K562 (cell line): ENCODE measurements around the gene MEDAG. TPM values are rescaled to one million over a fixed set of nuclear protein-coding genes. Genes with fewer than 3 reads are reported as not detected.

Experiments used
- ATAC-seq: fragments of 200-7000 bp; cut with Tn5 transposase; 3 replicates; pipeline ENCODE4 v1.9.1; 2020; ENCODE audit warnings: moderate library complexity
- BruUV-seq: library from RNA; stranded (reverse); fragments of 400-500 nt; replicated peaks from 2 replicates; lab custom pipeline; 2021; lab: Mats Ljungman, UMichigan
- CTCF ChIA-PET: fragments of 300-600 bp; formaldehyde crosslinking; extraction: SDS; loops from one replicate; lab custom pipeline; 2021; ENCODE audit warnings: low intra/inter-chr PET ratio; lab: Yijun Ruan, JAX
- POLR2A ChIA-PET: fragments of 300-600, 350-650 bp; sonication (Branson Sonifier 250); formaldehyde crosslinking; extraction: SDS; loops from one replicate; lab custom pipeline; 2021; ENCODE audit warnings: antibody characterized with exemption, inconsistent platforms; lab: Yijun Ruan, JAX
- DNase-seq, 4 experiments: peaks; one replicate each; pipeline versions ENCODE4 v3.0.0 to v3.0.0-alpha.2; 2011 to 2018; ENCODE audit warnings: low spot score in 3 of 4, mixed read lengths in 3 of 4; ENCODE audit errors: extremely low read depth in 1 of 4
- FAIRE-seq: peaks from 2 replicates; lab custom pipeline; 2011; peaks lifted over from hg19 to GRCh38; lab: Jason Lieb, UNC
- H2AFZ ChIP-seq: 2 replicates; pipeline ENCODE4 v1.6.0; 2011; ENCODE audit warnings: low read depth, low read length, control low read depth, inconsistent platforms
- H3K27ac ChIP-seq: fragments of 200-600 bp; 3 replicates; pipeline ENCODE4 v1.8.0; 2011; ENCODE audit warnings: low read depth, mild to moderate bottlenecking, control low read depth, inconsistent platforms, low read length, moderate library complexity, mixed read lengths; ENCODE audit errors: extremely low read depth
- H3K27me3 ChIP-seq, 2 experiments: fragments of 300-600 bp in 1 of 2; 2 replicates in 1 of 2; 3 replicates in 1 of 2; pipeline versions ENCODE4 v1.6.0 to v1.8.0; 2011; ENCODE audit warnings: inconsistent platforms in 2 of 2, low read length in 2 of 2, mild to moderate bottlenecking in 1 of 2, mixed read lengths in 1 of 2, moderate library complexity in 1 of 2; ENCODE audit not compliant: control insufficient read depth in 2 of 2, insufficient read depth in 2 of 2
- H3K36me3 ChIP-seq: fragments of 300-600 bp; 3 replicates; pipeline ENCODE4 v1.8.0; 2011; ENCODE audit warnings: mild to moderate bottlenecking, low read length, inconsistent platforms; ENCODE audit not compliant: control insufficient read depth, insufficient read depth
- H3K4me1 ChIP-seq, 2 experiments: fragments of 200-600 bp in 1 of 2; replicated peaks in 1 of 2; 2 replicates in 1 of 2; 3 replicates in 1 of 2; pipeline versions ENCODE4 v1.5.1 to v1.8.0; 2011; ENCODE audit warnings: inconsistent platforms in 2 of 2, low read length in 2 of 2, mild to moderate bottlenecking in 1 of 2, mixed read lengths in 1 of 2, moderate library complexity in 1 of 2; ENCODE audit not compliant: control insufficient read depth in 2 of 2, insufficient read depth in 2 of 2
- H3K4me2 ChIP-seq: 2 replicates; pipeline ENCODE4 v1.6.1; 2011; ENCODE audit warnings: low read length, control low read depth, inconsistent platforms, mixed read lengths; ENCODE audit not compliant: insufficient read depth
- H3K4me3 ChIP-seq: fragments of 200-600 bp; sonication (generic), shearing (Covaris generic); 2 replicates; pipeline ENCODE4 v1.5.1; 2016; ENCODE audit warnings: control low read depth, inconsistent platforms
- H3K79me2 ChIP-seq: fragments of 200-600 bp; 3 replicates; pipeline ENCODE4 v1.8.0; 2011; ENCODE audit warnings: low read length, inconsistent platforms; ENCODE audit not compliant: control insufficient read depth, insufficient read depth
- H3K9ac ChIP-seq, 2 experiments: 2 replicates each; pipeline versions ENCODE4 v1.6.0 to v1.6.1; 2011; ENCODE audit warnings: low read depth in 2 of 2, low read length in 2 of 2, control low read depth in 1 of 2, inconsistent platforms in 1 of 2, mild to moderate bottlenecking in 1 of 2, mixed read lengths in 1 of 2; ENCODE audit not compliant: insufficient read depth in 1 of 2
- H3K9me1 ChIP-seq: one replicate; pipeline ENCODE4 v1.6.0; 2011; ENCODE audit warnings: inconsistent platforms, mild to moderate bottlenecking, low read length, moderate library complexity; ENCODE audit not compliant: control insufficient read depth, insufficient read depth
- H3K9me3 ChIP-seq: replicated peaks from 2 replicates; pipeline ENCODE4 v1.5.1; 2011; ENCODE audit warnings: low read depth, low read length, inconsistent platforms; ENCODE audit not compliant: control insufficient read depth, insufficient read depth
- H4K20me1 ChIP-seq: replicated peaks from 2 replicates; pipeline ENCODE4 v1.6.1; 2011; ENCODE audit warnings: low read length, inconsistent platforms, mixed read lengths; ENCODE audit not compliant: control insufficient read depth, insufficient read depth
- CBX1 ChIP-seq: sonication (generic); IDR thresholded peaks from 2 replicates; pipeline ENCODE4 v1.6.1; 2016; ENCODE audit warnings: antibody characterized with exemption, low read depth, mild to moderate bottlenecking
- HBP1 ChIP-seq: fragments of 450-650 bp; formaldehyde crosslinking; IDR thresholded peaks from 2 replicates; pipeline ENCODE4 v1.4.0; 2022; ENCODE audit warnings: missing genetic modification characterization
- HCFC1 ChIP-seq: IDR thresholded peaks from 2 replicates; pipeline ENCODE4 v1.6.1; 2012; ENCODE audit warnings: low read depth, low read length, improper control_type of control experiment
- ILK ChIP-seq: fragments of 450-650 bp; IDR thresholded peaks from 2 replicates; pipeline ENCODE4 v1.6.1; 2016; ENCODE audit warnings: missing genetic modification characterization, low read depth, mild to moderate bottlenecking, missing compliant biosample characterization, moderate library complexity, borderline replicate concordance
- MEF2A ChIP-seq: IDR thresholded peaks from 2 replicates; pipeline ENCODE4 v1.6.1; 2011; ENCODE audit warnings: low read depth, mild to moderate bottlenecking, low read length, moderate library complexity; ENCODE audit not compliant: control insufficient read depth
- MIER1 ChIP-seq: fragments of 450-650 bp; IDR thresholded peaks from 2 replicates; pipeline ENCODE4 v1.6.1; 2016; ENCODE audit warnings: antibody characterized with exemption, mild to moderate bottlenecking, low read depth
- PRPF4 ChIP-seq: fragments of 200-400 bp; formaldehyde crosslinking; IDR thresholded peaks from one replicate; pipeline ENCODE4 v1.6.1; 2017; ENCODE audit warnings: low read length, low read depth, mild to moderate bottlenecking; ENCODE audit not compliant: insufficient read depth, poor library complexity, severe bottlenecking
- RCOR1 ChIP-seq, 2 experiments: IDR thresholded peaks; 2 replicates each; pipeline ENCODE4 v1.6.1; 2012; ENCODE audit warnings: low read depth in 2 of 2, low read length in 2 of 2, borderline replicate concordance in 1 of 2, improper control_type of control experiment in 1 of 2
- ZNF280B ChIP-seq: fragments of 250-450 bp; sonication (Bioruptor Pico); IDR thresholded peaks from 2 replicates; pipeline ENCODE4 v1.5.1; 2021; ENCODE audit warnings: mild to moderate bottlenecking
- WGBS: fragments of 100-300 bp; shearing (Covaris generic); methylation state at CpG from one replicate; pipeline ENCODE4 v1.1.6; 2016; ENCODE audit warnings: low coverage, mixed read lengths; ENCODE audit not compliant: insufficient coverage; ENCODE audit errors: missing lambda C conversion rate; 5-methylcytosine and 5-hydroxymethylcytosine counted together
- in situ Hi-C: fragments of 300-500 bp; cut with MboI; formaldehyde crosslinking; loops from 4 replicates; pipeline ENCODE4 v1.15.0; 2018; ENCODE audit warnings: inconsistent platforms, mixed read lengths
- intact Hi-C: fragments of 100-400 bp; cut with micrococcal nuclease; formaldehyde crosslinking; loops from 2 replicates; pipeline ENCODE4 v1.14.2; 2022
- polyA plus RNA-seq, 8 experiments: library from polyadenylated mRNA; depleted of rRNA in 4 of 8; stranded (reverse) in 5 of 8; unstranded in 3 of 8; fragments of >200 nt; fragmentation: Nextera tagmentation in 2 of 8; fragmentation: Illumina TruSeq in 1 of 8; extraction: Ambion mirVana in 2 of 8; extraction: Trizol in 1 of 8; gene quantifications; 2 replicates each; pipeline versions ENCODE4 v1.2.1 to v1.2.3, GENCODE V29; 2011 to 2014; ENCODE audit warnings: inconsistent platforms in 1 of 8, missing spikeins in 1 of 8
- total RNA-seq, 7 experiments: library from RNA; depleted of rRNA in 6 of 7; stranded (reverse); fragments of >200 nt in 6 of 7; fragmentation: Illumina TruSeq in 2 of 7; extraction: Trizol in 2 of 7; gene quantifications; 2 replicates each; pipeline versions ENCODE4 v1.2.1 to v1.2.3, GENCODE V29; 2011 to 2021; ENCODE audit warnings: low replicate concordance in 1 of 7
- TF ChIP-seq, protein P1 (sequence below): sonication (generic); formaldehyde crosslinking; IDR thresholded peaks from 2 replicates; pipeline ENCODE4 v1.8.0; 2022; ENCODE audit warnings: mild to moderate bottlenecking, missing genetic modification reagents, borderline replicate concordance
- TF ChIP-seq, protein P2 (sequence below): sonication (generic); formaldehyde crosslinking; IDR thresholded peaks from 2 replicates; pipeline ENCODE4 v1.8.1; 2023; ENCODE audit warnings: mild to moderate bottlenecking, missing genetic modification reagents

Gene MEDAG
- total and polyA plus RNA-seq, 9 of the 15 experiments (the other 6 are each of a cell fraction or from before 2014, with no cell fraction given) = not detected

DNA sequence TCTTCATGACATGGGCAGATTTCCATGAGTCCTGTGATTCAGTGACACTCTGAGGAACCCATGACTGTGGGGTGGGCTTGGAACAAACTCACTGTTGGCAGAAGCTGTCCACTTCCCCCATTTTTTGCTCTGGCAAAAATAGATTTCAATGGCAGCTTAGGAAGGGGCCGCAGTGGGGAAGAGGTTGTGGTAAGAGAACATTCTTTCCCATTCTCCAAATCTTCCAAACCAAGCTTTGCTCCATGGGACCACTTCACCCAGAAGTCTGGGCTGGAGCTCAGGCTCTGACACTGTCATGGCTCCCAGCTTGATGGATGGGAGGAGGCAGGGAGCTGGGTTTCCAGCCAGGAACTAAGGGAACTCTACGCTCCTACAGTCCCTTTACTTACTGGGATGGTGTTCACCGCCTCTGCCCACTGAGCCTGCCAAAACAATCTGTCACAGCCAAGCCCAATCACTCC lies 24.9 kb upstream of the MEDAG start (continued):
- TF ChIP-seq, protein P1, sequence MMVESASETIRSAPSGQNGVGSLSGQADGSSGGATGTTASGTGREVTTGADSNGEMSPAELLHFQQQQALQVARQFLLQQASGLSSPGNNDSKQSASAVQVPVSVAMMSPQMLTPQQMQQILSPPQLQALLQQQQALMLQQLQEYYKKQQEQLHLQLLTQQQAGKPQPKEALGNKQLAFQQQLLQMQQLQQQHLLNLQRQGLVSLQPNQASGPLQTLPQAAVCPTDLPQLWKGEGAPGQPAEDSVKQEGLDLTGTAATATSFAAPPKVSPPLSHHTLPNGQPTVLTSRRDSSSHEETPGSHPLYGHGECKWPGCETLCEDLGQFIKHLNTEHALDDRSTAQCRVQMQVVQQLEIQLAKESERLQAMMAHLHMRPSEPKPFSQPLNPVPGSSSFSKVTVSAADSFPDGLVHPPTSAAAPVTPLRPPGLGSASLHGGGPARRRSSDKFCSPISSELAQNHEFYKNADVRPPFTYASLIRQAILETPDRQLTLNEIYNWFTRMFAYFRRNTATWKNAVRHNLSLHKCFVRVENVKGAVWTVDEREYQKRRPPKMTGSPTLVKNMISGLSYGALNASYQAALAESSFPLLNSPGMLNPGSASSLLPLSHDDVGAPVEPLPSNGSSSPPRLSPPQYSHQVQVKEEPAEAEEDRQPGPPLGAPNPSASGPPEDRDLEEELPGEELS = no peak
- TF ChIP-seq PRPF4 (no peak), CBX1 (no peak), HBP1 (no peak), MIER1 (no peak)

DNA sequence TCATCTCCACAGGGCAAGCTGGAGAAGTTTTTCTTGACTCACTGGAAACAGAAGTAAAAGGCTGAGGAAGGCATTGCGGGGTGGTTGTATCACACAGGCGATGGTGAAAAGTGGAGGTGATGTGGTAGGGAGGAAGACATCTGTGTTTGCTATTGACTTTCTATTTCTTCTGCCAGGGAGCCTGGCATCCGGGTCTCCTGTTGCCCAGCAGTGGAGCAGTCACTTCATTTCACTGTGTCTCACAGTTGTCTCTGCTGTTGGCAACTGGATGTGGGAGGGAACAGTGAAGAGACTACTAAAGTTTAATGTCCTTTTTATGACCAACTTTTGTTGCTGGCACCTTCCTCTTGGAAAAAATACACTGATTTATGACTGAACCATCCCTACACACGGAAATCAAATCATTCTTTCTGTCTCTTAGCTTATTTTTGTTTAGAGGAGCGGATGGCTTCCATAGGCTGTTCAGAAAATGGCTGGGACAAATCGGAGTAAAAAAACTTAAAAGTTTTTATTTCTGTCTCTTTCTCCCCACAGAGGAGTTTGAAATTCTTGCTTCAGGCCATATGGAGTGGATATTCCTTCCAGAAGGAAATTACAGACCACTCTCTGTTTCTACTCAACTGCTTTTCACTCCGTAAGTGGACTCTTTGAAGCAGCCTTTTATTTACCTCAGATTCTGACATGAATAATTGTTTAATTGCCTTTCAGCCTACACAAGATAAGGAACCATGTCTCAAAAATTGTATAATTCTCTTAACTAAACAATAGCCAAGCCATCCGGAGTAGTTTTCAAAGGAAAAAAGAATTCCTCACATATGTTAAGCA lies 23.8 kb upstream of the MEDAG start:
- H3K4me1 ChIP-seq = no peaks in the 10 kb centered on the region
- no peak overlapping the region for H2AFZ ChIP-seq
- no TSS peak for BruUV-seq
- ATAC-seq (no peak), DNase-seq (no peak), FAIRE-seq (no peak)
- POLR2A ChIA-PET = no interaction called here
- H3K9me3 ChIP-seq = no peaks in the 10 kb centered on the region
- H3K36me3 ChIP-seq = no peaks in the 10 kb centered on the region
- H3K79me2 ChIP-seq = no peaks in the 10 kb centered on the region
- 3% methylated on average over 8 of the region's 8 CpGs for WGBS
- H3K4me2 ChIP-seq = no peak overlapping the region
- no peaks in the 10 kb centered on the region; the same call in 1 of the 2 replicates for H4K20me1 ChIP-seq
- H3K27me3 ChIP-seq = no peaks in the 10 kb centered on the region; a peak in 1 of 5 replicates
- no peak overlapping the region for H3K4me3 ChIP-seq
- in situ Hi-C loops = no loop called here
- CTCF ChIA-PET = no interaction called here
- peaks cover 3% of the 10 kb centered on the region for H3K9me1 ChIP-seq
- intact Hi-C loops = no loop called here
- no peak overlapping the region for H3K9ac ChIP-seq
- H3K27ac ChIP-seq = no peak overlapping the region
- TF ChIP-seq ILK (tag) (no peak), RCOR1 (IDR thresholded peaks at IDR 0.05; ENCODE audit: borderline replicate concordance in 1 of 2, low read depth in 2 of 2, low read length in 2 of 2) (no peak), MEF2A (no peak), HCFC1 (no peak), ZNF280B (CRISPR knock-in tag) (no peak)
- TF ChIP-seq, protein P2, sequence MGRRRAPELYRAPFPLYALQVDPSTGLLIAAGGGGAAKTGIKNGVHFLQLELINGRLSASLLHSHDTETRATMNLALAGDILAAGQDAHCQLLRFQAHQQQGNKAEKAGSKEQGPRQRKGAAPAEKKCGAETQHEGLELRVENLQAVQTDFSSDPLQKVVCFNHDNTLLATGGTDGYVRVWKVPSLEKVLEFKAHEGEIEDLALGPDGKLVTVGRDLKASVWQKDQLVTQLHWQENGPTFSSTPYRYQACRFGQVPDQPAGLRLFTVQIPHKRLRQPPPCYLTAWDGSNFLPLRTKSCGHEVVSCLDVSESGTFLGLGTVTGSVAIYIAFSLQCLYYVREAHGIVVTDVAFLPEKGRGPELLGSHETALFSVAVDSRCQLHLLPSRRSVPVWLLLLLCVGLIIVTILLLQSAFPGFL (CRISPR knock-in tag) = no peak
